Activated gamma-delta T cell treated with Interleukin-2 at 50 U/mL for 16 hours (primary cell): ENCODE results near the gene ARHGAP22.
"Not testable (repeated sequence)": the region's sequence is repeated elsewhere in the genome, so short reads cannot be mapped to it uniquely, and the experiment has no call there.

Source experiments
- DNase-seq: peaks from one replicate; pipeline ENCODE4 v3.0.0-alpha.2; 2020

Gene ARHGAP22

GRCh38 chr10:48445932-48446331 lies 158.9 kb downstream of the ARHGAP22 start:
- no peak for DNase-seq

GRCh38 chr10:48444861-48445841 lies 159.7 kb downstream of the ARHGAP22 start:
- DNase-seq, result no peak

GRCh38 chr10:48444266-48444665 lies 160.6 kb downstream of the ARHGAP22 start:
- no peak for DNase-seq

GRCh38 chr10:48442809-48443177 lies 162.1 kb downstream of the ARHGAP22 start:
- no peak for DNase-seq

- DNase-seq, result no peak
These were observed 162.6 kb downstream of the ARHGAP22 start for GRCh38 chr10:48442090-48442808.

- DNase-seq, result no peak
These were observed 164.1 kb downstream of the ARHGAP22 start for GRCh38 chr10:48440771-48441170.

- DNase-seq, result no peak
These were observed 165.3 kb downstream of the ARHGAP22 start for GRCh38 chr10:48439581-48440041.

GRCh38 chr10:48439031-48439430 lies 165.8 kb downstream of the ARHGAP22 start:
- DNase-seq, result no peak

GRCh38 chr10:48437546-48437945 lies 167.3 kb downstream of the ARHGAP22 start:
- DNase-seq, result no peak

GRCh38 chr10:48431871-48432270 lies 173.0 kb downstream of the ARHGAP22 start:
- DNase-seq, result no peak

- no peak for DNase-seq
These were observed 174.4 kb downstream of the ARHGAP22 start for GRCh38 chr10:48430402-48430993.

- no peak for DNase-seq
These were observed 175.6 kb downstream of the ARHGAP22 start for GRCh38 chr10:48429309-48429708.

- DNase-seq, result no peak
These were observed 176.0 kb downstream of the ARHGAP22 start for GRCh38 chr10:48428896-48429295.

- no peak for DNase-seq
These were observed 181.0 kb downstream of the ARHGAP22 start for GRCh38 chr10:48423884-48424283.

GRCh38 chr10:48421862-48422261 lies 183.0 kb downstream of the ARHGAP22 start:
- not testable (repeated sequence) for DNase-seq

GRCh38 chr10:48419714-48420113 lies 185.2 kb downstream of the ARHGAP22 start:
- DNase-seq, result no peak

- DNase-seq, result no peak
These were observed 186.6 kb downstream of the ARHGAP22 start for GRCh38 chr10:48418189-48418788.

GRCh38 chr10:48417374-48417773 lies 187.5 kb downstream of the ARHGAP22 start:
- DNase-seq, result no peak

- no peak for DNase-seq
These were observed 188.2 kb downstream of the ARHGAP22 start for GRCh38 chr10:48416584-48417232.

- DNase-seq, result no peak
These were observed 190.1 kb downstream of the ARHGAP22 start for GRCh38 chr10:48414778-48415177.

- DNase-seq, result no peak
These were observed 190.7 kb downstream of the ARHGAP22 start for GRCh38 chr10:48414160-48414559.

- no peak for DNase-seq
These were observed 191.9 kb downstream of the ARHGAP22 start for GRCh38 chr10:48412933-48413332.
